ENCODE data around the gene NDUFV1.
A peak's percentile ranks its signal among the peaks of the same experiment; 100 is the strongest.
"Not testable (repeated sequence)": the region's sequence is repeated elsewhere in the genome, so short reads cannot be mapped to it uniquely, and the experiment has no call there.

NDUFV1 gene

GRCh38 chr11:67627812-67628624, 21.3 kb downstream of the NDUFV1 start:
- DNase-seq (ENCODE audit: low spot score): no peak

GRCh38 chr11:67628710-67629385, 22.1 kb downstream of the NDUFV1 start:
- DNase-seq (ENCODE audit: low spot score): no peak

DNA sequence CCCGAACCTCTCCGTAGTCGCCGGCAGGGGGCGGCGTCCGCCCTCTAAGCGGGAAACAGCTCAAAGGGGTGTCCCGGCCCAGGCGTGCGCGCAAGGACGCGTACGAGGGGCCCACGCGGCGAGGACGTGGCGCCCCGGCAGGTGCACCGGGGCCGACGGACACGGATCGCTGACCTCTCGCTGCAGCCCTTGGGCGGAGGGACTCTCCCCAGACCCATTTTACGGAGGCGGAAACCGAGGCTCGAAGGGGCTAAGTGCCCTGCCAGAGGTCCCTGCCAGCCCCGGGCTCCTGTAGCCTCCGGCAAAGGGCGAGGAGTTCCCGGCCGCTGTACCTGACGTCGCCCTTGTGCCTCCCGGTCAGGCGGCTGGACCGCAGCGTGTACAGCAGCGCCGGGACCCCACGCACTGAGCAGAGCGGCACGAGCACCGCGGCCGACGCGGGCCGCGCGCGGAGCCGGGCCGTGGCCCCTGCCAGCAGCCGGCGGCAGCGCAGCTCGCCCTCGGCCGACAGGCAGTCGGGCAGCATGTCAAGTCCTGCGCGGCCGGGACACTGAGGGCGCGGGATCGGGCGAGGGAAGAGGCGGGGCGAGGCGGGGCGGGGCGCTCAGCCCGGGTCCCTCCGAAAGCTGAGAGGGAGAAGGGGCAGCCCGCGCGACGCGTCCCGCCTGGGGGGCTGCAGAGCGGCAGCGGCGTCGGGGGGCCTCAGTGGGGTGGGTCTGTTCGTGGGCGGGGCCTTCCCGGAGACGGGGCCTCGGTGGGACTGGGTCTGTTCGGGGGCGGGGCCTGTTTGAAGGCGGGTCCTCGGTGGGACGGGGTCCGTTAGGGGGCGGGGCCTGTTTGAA, 22.9 kb downstream of the NDUFV1 start, which contains the start of gene NUDT8:
NUDT8 (minus strand) TSS at position 552 of the 842 bp plus-strand sequence; CDS start at position 526, 26 bp downstream.
- peak; percentile 89 for DNase-seq (ENCODE audit: low spot score)

- peak; percentile 95 for DNase-seq (ENCODE audit: low spot score)
Measured at GRCh38 chr11:67630228-67630942, 23.6 kb downstream of the NDUFV1 start.

GRCh38 chr11:67630943-67631331, 24.2 kb downstream of the NDUFV1 start:
- DNase-seq (ENCODE audit: low spot score): no peak

DNA sequence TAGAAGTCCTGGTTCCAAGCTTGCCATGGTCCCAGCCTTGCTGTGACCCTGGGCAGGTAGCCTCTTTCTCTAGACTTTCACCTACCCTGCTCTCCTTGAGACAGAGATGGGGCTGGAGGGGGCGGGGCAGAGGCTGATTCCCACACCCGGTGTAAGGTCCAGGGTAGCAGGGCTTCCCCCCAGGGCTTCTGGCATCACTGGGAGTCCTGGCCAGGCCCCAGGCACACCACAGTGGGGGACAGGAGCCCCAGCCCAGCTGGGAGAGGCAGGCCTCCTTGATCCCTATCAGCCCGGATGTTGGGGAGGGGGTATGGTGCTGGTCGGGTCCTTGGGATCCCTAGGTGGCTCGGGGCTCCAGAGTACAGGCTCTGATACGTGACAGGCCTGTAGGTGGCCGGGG, 24.7 kb downstream of the NDUFV1 start:
- no peak for DNase-seq (ENCODE audit: low spot score)

- DNase-seq (ENCODE audit: low spot score): no peak
Measured at GRCh38 chr11:67631853-67632174, 25.1 kb downstream of the NDUFV1 start.

DNA sequence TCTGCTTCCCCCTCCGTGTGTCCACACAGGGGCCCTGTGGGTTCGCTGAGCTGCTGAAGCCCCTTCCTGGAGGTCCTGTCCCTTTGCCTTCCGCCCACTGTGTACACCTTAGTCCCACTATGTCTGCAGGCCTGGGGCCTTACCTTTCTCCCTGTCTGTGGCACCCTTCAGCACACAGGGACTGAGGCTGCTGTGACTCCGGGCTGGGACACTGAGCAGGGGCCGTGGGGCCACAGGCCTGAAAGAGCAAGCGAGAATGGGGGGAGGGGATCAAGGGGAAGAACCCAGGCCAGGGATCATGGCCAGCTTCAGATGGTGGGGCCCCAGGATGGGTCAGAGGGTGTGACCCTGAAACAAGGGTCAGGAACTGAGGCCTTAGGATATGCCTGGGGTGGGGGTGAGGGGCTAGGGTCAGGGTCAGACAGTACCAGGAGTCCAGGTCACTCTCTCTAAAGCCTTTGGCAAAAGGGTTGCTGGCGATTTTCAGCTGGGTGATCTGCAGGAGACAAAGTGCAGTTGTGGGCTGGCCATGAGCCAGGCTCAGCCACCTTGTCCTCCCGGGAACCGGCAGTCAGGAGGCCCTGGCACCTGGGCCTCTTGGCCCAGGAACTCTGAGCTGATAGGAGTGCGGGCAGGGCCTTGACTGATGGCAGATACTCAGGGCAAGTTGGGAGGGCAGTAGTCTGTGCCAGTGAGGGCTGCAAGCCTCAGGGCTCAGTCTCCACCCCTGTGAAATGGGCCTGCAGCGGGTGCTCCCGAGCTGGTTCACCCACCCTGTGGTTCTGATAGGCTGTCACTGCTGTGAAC, 25.6 kb downstream of the NDUFV1 start:
- no peak for DNase-seq (ENCODE audit: low spot score)

DNA sequence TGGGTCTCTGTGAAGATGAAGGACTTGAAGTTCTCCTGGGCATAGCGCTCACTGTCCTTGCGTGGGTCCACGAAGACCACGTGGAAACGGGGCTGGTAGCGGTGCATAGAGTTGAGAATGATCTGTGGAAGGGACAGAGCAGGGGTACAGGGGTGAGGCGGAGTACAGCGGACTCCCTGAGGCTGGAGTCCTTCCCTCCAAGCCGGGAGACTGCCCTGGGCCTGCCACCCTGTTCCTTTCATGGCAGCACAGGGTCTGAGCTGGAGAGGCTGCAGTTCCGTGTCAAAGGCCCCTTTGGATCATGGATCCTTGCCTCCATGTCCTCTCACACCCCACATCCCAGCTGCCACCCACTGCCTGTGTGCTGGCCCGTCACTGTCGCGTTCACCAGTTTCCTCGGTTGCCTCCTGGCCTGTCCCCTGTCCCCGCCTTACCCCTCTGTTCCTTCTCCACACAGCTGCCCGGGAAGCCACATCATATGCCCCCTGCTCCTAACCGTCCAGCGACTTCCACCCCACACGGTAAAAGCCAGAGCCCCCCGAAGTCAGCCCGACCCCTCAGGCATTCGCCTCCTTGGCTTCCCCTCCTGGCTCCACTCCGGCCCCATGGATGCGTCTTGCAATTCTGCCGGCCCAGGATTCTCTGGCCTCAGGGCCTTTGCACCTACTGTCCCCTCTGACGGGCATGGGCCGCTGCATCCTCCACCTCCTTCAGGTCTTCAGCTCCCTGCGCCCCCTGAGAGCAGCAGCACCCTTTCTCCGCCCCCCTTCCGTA, 26.4 kb downstream of the NDUFV1 start:
- DNase-seq (ENCODE audit: low spot score): no peak

GRCh38 chr11:67633758-67634365, 27.1 kb downstream of the NDUFV1 start:
- no peak for DNase-seq (ENCODE audit: low spot score)

DNA sequence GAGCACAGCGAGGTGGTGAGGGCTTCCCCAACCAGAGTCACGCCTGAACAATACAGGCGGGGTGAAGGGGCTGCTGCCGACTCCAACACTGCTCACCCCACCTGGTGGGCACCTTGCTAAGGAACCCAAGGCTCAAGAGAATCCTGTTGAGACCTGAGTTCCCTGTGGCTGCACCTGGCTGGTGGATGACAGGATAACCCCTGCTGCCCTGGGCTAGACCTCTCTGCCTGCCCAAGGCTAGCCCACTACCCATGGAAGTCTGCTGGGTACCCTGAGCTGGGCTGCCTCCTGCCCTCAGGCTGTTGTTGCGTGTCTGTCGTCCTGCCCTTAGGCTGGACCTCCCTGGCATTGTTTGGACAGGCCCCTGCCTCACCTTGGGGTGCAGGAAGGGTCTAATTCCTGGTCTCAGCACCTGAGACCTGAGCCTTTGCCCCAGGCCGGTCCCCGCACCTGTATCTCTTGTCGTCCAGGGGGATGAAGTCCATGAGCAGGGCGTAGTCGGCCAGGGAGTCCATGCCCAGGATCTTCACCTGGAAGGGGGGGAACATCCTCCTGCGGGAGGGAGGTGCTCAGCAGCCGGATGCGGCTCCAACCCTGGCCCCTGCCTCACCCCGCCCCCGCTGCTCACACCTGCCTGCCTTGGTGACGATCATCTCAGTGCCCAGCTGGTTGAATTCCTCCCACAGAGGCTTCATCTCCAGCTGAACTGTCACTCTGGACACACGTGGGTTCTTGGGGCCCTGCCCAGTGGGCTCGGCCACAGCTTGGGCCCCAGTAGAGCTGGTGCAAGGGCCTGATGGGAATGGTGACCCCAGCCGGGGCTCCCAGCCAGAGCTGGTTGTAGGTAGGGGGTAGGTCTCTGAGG, 27.9 kb downstream of the NDUFV1 start:
- no peak for DNase-seq (ENCODE audit: low spot score)

GRCh38 chr11:67635231-67635521, 28.4 kb downstream of the NDUFV1 start:
- DNase-seq (ENCODE audit: low spot score): no peak

- no peak for DNase-seq (ENCODE audit: low spot score)
Measured at GRCh38 chr11:67636962-67637361, 30.2 kb downstream of the NDUFV1 start.

- not testable (repeated sequence) for DNase-seq (ENCODE audit: low spot score)
Measured at GRCh38 chr11:67637441-67637840, 30.7 kb downstream of the NDUFV1 start.

DNA sequence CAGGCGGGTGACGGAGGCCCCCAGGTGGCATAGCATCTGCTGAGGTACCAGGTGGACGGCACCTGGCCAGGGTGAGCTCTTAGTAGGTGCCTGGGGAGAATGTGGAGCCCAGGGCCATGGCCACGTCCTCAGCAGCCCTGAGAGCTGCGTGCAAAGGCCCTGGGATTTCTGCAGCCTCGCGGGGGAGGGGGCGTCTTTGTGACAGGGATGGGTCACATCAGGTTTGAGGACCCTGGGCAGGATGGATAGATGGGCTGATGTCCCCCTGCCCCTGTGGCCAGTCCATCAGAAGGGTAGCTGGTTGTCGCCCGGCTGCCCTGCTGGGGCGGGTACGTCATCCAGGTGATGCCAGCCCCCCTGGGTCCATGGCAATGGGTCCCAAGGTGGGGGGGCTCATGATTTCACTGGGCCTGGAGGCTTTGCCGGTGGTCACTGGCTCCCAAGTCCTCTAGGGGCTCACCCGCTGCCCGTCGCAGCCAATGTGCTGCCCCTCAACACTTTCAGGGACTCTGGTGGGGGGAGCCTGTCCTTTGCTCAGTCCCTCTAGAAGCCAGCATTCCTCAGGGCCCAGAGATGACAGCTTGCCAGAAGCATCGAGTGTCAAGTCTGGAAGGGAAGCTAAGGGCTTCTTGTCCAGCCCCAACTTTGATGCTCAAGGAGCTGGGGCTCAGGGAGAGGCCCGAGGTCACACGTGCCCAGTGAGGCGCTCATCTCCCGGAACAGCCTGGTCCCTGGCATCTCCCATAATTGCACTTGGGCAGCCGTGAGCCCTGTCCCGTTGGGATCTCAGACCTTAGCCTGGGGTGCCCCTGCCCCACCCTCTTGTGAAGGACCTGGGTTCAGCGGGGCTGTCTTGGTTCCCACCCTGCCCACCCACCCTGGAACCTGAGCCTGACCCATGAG, 32.0 kb downstream of the NDUFV1 start:
- no peak for DNase-seq (ENCODE audit: low spot score)

DNA sequence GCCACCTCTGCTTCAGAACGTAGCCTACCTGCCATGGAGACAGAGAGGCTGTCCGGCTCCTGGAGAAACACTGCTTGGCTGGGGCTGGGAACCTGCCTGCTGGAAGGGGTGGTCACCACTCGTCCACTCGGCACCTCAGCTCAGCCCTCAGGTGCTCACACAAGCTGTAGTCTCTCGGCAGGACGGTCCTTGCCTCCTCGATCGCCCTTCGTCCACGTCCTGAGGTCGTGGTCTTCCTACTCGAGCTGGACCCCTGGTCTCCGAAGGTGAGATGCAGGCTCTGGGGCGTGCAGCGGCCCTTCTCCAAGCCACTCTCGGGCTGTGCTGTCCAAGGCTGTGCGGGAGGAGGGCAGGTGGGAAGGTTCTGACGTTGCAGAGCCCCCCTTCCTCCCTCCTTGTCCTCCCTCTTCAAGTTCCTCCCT, 32.7 kb downstream of the NDUFV1 start, which contains the start of gene TBX10:
TBX10 (minus strand) TSS at position 326 of the 422 bp plus-strand sequence; CDS start at position 35, 291 bp downstream.
- no peak for DNase-seq (ENCODE audit: low spot score)

DNA sequence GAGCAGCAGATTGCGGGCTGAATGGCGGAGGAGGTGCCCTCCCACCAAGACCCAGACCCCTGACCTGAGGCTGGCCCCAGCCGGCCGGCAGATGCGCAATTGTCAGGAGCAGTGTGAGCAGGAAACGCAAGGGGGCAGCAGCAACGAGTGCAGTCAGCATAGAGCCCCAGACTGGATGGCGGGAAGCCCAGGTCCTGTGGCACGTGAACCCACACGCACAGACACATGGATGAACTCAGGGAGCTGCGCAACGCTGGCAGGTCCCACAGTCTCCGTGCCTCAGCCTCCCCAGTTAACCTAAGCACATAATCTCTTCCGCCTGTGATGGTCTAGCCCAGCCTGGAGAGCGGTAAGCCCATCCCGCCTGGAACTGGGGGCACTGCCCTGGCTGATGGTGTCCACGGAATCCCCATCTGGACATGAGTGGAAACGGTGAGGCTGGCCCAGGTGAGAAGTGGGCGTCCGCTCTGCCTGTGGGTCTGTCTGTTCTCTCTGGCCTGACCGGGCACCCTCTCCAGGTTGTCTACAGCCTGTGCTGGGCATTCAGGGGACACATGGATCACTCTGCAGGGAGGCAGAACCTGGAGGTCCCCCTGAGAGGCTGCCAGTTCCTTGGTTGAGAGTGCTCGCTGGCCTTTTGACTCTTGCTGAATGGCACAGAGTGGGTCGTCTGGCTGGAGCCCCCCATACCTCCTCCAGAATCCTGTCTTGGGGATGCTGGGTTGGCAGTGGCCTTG, 33.5 kb downstream of the NDUFV1 start:
- peak; percentile 54 for DNase-seq (ENCODE audit: low spot score)
